COLO668 (cell line): ENCODE data around the gene PNMA1.

Experiments
- DNase-seq: peaks from one replicate; lab custom pipeline; 2025; ENCODE audit not compliant: unreplicated experiment; lab: John Stamatoyannopoulos, UW

PNMA1 gene

DNA sequence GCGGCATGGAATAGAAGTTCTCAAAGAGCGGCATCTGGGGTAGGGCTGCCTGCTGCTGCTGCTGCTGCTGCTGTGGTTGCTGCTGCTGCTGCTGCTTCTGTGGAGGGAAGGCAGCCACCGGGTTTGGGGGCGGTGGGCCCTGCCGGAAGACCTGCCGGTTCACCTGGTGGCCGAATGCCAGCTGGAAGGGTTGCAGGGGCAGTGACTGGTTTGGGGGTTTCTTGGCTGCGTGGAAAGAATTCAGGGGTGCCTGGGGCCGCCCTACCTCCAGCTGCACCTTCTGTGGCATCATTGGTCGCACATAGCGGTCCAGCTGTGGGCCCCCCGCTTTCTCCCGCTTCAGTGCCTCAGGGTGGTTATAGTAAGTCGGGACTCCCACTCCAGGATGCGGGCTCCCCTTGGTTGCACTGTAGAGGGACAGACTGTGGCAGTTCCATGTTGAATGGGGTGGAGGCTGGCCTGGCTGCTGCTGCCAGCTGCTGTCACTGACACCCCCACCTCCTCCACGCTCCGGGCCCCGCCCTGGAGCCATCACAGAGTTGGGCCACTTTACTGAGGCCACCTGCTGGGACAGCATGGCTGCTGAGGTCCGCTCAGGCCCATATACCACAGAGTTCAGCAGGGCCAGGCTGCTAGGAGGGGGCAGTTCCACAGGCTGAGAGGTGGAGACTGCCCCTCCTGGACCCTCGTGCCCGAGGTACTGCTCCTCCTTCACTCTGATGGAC lies 25.2 kb upstream of the PNMA1 start:
- peak; percentile 17 for DNase-seq

GRCh38 chr14:73738518-73739173 lies 24.5 kb upstream of the PNMA1 start:
- DNase-seq = no peak

GRCh38 chr14:73736842-73737241 lies 22.7 kb upstream of the PNMA1 start:
- DNase-seq = no peak

- DNase-seq = no peak
Measured at GRCh38 chr14:73732006-73732405, 17.8 kb upstream of the PNMA1 start.

DNA sequence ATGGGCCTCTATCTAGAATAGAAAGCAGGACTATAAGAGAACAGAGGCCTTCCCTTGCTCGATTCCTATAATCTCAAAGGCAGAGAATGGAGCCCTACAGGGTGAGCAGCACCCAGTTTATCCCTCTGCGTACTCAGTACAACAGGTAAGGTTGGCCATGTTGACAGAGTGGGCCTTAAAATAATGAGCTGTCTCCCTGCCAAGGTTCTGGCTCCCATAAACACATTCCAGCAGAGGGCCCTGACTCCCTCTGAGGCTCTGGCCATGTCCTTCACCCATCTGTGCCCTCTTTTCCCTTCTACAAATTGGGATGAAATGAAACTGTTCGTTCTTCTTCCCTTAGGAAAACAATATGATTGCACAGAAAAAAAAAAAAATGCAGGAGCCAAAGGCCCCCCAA lies 16.9 kb upstream of the PNMA1 start:
- DNase-seq = no peak

DNA sequence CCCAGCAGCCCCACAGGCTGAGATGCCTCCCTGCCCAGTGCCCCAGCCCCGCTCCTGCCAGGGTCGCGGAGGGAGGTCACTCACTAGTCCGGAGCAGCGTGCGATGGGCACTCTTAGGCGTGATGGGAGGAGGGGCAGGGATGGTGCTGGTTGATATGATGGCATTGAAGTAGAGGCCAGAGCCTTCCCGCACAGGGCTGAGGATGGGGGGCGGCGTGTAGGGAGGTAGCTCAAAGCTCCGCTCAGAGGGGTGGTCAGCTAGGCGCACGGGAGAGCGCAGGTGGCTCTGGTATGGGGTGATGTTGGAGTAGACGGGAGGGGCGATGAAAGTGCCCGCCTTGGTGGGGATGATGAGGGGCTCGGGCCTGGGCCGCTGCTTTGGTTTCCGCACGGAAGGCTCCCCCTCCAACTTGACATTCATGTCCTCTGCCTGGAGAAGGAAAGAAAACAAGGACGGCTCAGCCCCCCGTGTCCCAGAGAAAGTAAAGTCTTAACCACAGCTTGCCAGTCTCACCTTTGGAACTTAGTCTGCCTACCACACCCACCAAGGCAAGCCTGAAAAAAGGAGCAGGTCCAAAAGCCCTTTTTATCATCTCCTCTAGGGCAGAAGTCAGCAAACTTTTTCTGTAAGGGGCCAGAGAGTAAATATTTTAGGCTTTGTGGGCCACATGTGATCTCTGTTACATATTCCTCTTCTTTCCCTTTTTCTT lies 15.5 kb upstream of the PNMA1 start:
- no peak for DNase-seq

GRCh38 chr14:73728717-73729330 lies 14.6 kb upstream of the PNMA1 start:
- peak; percentile 85 for DNase-seq

DNA sequence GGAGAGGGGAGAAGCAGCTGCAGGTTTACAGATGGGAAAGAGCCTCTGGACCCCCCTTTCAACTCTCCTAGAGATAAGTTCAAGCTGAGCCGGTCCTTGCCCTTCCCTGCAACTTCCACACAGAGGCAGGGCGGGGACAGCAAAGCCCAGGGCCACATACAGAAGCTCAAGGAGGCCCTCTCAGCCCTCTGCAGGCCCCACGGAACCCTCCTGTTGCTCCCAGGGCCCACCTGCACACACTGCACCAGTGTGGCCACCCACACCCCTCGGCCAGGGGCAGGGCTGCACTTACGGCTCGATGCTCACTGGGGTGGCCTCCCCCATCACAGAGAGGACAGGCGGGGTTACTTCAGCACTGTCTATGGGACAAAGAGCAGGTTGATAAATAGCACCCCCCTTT lies 13.0 kb upstream of the PNMA1 start:
- DNase-seq = no peak

DNA sequence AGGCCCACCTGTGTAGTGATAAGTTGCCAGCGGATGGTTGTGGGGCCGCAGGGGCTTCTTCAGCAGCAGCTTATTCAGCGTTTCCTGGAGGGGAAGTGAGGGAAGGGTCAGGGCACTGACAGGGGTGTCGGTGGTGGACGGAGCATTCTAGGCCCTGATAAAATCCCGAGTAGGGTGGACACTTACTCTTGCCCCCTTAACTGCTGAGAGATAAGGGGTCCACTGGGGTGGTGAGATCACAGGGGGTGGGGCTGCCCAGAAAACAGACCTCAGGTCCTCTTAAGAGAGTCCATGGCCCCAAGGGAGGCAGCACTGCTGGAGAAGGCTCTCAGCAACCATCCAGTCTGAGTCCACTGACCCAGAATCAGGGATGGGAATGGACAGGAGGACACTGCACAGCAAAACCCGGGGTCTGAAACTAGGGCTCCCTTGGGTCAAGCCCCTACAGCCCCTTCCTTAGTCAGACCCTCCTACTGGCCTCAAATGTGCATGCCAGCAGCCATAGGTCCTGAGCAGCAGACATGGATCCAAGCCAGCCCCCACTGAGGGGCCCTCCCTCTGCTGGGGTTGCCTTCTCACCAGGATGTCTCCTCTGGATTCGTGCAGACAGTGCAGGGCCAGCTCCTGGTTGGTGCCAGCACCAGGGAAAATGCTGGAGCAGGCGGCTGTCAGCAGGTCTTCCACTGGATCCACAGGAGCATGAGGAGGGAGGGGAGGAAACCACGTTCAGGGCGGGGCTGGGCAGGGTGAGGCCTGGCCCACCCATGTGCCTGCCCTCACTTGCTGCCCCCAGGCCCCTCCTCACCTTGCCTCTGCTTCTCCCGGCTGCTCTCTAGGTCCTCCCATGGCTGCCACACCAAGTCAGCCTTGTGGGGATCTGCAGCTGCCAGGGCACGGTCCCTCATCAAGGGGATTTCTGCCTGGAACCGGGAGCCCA lies 12.1 kb upstream of the PNMA1 start:
- DNase-seq = no peak

- no peak for DNase-seq
Measured at GRCh38 chr14:73725116-73726024, 11.2 kb upstream of the PNMA1 start.

GRCh38 chr14:73724696-73725095 lies 10.5 kb upstream of the PNMA1 start:
- DNase-seq = no peak

- no peak for DNase-seq
Measured at GRCh38 chr14:73723797-73724661, 9.8 kb upstream of the PNMA1 start.

DNA sequence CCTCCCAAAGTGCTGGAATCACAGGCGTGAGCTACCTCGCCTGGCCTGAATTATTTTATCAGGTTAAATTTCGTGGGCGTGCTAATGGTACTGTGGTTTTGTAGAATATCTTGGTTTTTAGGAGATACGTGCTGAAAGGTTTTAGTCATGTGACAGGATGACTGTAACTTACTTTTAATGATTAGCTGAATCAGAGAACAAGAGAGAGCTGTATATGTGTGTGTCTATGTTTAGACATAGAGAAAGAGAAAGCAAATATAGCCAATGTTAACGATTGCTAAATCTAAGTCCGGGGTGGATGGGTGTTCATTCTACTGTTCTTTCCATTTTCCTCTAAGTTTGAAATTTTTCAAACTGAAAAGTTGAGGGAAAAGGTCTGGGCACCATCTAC lies 9.2 kb upstream of the PNMA1 start:
- no peak for DNase-seq

GRCh38 chr14:73722581-73722980 lies 8.4 kb upstream of the PNMA1 start:
- DNase-seq = no peak

- DNase-seq = no peak
Measured at GRCh38 chr14:73721101-73721821, 7.1 kb upstream of the PNMA1 start.

DNA sequence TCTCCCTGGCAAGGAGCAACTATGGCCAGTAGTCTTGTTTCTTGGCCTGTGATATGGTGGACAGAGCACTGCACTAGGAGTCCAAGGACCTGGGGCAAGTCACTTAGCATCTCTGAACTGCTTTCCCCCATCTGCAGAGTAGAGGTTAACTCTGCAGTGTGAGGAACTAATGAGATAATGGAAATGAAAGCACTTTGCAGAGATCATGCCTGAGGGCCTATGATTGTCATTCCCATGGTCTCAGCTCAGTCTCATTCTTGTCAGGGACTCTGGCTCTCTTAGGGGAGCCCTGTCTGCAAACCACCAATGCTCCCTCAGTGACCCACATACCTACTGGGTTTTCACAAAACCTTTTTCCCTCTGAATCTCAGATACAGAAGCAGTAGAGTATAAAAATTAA lies 6.5 kb upstream of the PNMA1 start:
- no peak for DNase-seq

DNA sequence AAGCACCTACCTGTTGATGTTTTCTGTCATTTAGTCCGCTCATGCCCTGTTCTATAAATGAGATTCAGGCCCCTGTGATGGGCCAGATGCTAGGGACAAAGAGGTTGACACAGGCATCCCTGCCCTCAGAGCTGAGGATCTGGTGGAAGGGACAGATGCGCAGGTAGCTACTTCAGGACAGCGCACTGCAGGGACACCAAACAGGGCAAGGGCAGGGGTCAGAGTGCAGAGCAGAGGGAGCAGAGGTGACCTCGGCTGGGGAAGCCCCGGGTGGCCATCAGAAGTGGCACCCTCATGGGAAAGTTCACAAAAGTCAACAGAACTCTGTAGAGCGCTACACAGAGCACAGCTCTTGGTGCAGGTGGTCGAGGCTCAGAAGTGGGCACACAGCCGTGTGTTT lies 5.6 kb upstream of the PNMA1 start:
- DNase-seq = no peak

GRCh38 chr14:73719361-73719760 lies 5.2 kb upstream of the PNMA1 start:
- no peak for DNase-seq
